LNCAP (cell line): ENCODE data around the gene ATP5PB.
A peak's percentile ranks its signal among the peaks of the same experiment; 100 is the strongest.

Source experiments
- CTCF ChIP-seq: fragments of 450-650 bp; IDR thresholded peaks from 2 replicates; pipeline ENCODE4 v1.5.1; 2017; ENCODE audit warnings: mild to moderate bottlenecking

Gene ATP5PB, protein sequence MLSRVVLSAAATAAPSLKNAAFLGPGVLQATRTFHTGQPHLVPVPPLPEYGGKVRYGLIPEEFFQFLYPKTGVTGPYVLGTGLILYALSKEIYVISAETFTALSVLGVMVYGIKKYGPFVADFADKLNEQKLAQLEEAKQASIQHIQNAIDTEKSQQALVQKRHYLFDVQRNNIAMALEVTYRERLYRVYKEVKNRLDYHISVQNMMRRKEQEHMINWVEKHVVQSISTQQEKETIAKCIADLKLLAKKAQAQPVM

DNA sequence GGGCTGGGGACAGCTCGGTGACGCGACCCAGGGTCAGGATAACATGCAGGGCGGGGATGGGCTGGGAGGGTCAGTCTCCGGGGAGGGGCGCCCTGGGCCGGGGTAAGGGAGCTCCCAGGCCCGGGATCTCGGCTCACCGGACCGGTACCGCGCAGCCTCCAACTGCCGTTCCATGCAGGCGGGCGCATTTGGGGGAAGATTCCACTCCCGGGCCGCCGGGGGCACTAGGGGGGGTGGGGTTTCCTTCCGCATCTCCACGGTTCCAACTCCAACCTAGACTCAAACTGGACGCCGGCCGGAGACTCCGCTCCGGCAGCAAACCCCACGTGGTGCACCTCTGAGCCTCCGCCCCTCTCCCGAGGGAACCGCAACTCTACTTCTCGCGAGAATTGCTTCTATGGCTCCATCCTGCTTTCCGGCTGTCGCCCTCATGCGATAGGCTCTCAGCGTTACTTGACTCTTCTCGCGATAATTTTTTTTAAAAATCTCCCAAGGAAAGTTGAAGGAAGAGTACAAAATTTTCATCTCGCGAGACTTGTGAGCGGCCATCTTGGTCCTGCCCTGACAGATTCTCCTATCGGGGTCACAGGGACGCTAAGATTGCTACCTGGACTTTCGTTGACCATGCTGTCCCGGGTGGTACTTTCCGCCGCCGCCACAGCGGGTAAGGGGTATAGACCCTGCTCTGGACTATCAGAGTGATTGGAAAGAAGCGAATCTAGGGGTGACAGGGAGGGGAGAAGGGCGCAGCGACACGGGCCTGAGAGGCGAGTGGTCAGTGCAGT, at the start of gene ATP5PB, which contains the start of gene WDR77:
Gene ATP5PB, plus strand, starts transcription at position 547 of the 785 bp plus-strand sequence. Its CDS starts 78 bp downstream, at position 625.
Gene WDR77, minus strand, starts transcription at position 339 of the 785 bp plus-strand sequence. Its CDS starts 87 bp downstream, at position 252.
- TF ChIP-seq CTCF, result no peak

DNA sequence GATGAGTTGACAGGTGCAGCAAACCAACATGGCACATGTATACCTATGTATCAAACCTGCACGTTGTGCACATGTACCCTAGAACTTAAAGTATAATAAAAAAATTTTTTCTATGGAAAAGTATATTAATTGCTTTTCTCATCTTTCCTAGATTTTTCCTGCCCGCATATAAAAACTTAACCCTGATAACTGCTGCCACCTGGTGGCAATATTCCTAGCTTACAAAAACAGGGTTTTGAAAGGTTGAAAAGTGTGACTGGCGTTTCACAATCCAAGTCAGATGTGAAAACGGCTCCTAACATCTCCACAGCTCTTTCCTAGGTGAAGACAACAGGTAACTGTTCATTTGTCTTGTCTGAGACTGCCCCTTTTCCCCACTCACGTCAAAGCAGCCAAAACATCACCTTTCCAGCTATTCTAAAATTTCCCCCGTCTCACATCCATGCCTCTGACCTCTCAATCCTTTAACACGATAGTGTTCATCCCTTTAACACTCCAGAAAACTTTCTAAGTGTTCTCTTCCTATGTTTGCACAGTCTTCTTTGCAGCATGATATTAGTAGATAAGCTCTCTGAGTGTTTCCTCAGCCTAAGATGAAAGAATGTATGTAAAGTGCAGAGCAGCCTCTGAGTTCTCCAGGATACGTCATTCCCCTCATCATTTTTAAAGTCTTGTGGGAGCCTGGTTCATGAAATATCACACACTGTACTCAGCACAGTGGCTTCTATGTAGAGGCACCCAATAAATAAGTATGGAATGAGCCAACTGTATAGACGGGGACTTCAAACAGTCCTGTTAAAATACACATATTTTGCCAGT, 49.3 kb upstream of the ATP5PB start:
- peak; percentile 65 for TF ChIP-seq CTCF

GRCh38 chr1:111402083-111402482, 47.2 kb upstream of the ATP5PB start:
- TF ChIP-seq CTCF, result no peak

- TF ChIP-seq CTCF, result no peak
Measured at GRCh38 chr1:111404588-111404987, 44.7 kb upstream of the ATP5PB start.

DNA sequence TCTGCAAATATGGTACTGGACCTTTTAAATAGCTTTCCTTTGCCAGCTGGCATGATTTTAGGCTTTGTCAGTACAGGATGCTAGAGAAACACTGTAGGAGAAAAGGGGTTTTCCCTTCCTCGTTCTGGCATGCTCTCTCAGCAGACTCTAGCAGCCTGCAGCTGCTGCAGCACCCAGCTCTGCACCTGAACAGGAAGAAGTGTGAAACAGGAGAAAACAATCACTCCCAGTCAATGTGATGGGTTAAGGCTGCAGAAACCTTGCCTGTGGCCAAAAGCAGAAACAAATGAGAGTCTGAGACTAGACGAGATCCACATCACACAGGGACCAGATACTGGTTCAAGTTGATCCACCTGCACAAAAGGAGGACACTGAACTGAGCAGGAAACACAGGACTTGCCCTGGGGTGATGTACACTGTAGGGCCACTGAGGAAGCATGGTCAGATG, 42.9 kb upstream of the ATP5PB start:
- no peak for TF ChIP-seq CTCF

DNA sequence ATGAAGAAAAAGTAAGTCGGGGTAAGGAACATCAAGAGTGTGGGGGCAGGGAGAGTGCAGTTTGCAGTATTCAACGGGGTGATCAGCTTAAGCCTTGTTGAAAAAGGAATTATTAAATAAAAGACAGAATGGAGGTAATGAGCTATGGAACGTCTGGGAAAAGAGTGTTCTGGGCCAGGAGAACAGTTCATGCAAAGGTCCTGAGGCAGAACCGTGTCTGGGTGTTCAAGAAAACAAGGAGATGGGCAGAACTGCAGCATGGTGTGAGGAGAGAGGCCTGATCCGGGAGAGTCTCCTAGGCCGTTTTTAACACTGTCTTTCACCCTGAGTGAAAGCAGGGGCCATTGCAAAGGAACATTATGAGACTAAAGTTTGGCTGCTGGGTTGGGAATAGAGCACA, 42.0 kb upstream of the ATP5PB start:
- TF ChIP-seq CTCF, result no peak

GRCh38 chr1:111412839-111413238, 36.4 kb upstream of the ATP5PB start:
- no peak for TF ChIP-seq CTCF
